NCI-H1092 (cell line): Measurements from ENCODE around the gene CHAMP1.
"Not testable (repeated sequence)": the region's sequence is repeated elsewhere in the genome, so short reads cannot be mapped to it uniquely, and the experiment has no call there.

ENCODE experiments used
- DNase-seq: peaks from one replicate; lab custom pipeline; 2025; lab: John Stamatoyannopoulos, UW

CHAMP1 gene

GRCh38 chr13:114299604-114300305 lies 14.5 kb upstream of the CHAMP1 start:
- no peak for DNase-seq

DNA sequence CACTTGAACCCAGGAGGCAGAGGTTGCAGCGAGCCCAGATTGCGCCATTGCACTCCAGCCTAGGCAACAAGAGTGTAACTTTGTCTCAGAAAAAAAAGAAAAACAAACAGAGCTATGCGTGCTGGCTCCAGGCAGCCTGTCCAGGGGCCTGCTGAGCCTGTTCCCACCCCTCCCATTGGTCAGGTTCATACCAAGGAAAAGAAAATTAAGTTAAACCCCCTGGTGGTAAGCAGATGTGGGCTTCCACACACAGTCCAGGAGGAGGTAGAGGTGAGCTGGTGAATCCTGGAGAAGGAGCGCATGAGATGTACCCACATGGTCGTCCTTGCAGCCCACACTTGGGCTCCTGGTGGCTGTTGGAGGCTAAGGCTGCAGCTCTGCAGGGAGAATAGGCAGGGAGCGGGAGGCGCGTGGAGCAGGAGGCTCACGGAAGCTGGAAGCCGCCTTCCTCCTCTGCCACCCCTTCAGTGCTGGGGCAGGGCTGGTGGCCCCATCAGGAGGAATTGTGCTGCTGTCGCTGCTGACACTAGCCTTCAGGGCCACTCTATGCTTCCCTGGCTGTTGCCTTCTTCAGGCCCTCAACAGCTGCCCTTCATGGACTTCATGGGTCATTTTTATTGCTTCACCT lies 10.5 kb upstream of the CHAMP1 start:
- no peak for DNase-seq

DNA sequence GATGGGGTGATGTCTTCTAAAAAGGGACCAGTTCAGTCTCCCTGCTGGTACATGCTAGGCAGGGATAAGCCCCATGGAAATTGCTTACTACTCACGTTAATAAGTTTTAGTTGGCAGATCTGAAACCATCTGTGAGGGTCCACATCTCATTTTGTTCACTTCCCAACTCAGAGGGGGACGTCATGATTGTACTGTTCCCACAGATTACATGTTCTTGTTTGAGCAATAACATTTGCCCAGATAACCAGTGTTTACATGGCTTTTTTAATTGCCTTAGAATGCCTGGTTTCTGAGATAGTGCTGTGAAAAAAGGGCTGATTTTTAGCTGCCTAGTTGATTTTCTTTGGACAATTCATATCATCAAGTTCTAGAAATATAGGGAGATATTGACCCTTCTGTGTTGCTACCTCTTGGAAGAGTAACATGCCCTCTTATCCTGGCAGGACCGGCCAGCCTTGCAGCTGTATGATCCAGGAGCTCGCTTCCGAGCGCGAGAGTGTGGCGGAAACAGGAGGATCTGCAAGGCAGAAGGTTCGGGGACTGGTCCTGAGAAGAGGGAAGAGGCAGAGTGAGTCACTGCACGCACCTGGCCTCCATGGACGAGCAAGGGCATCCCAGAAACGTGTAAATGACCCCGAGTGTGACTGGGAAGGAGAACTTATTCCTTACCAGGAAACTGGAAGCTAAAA lies 9.8 kb upstream of the CHAMP1 start:
- DNase-seq: no peak

DNA sequence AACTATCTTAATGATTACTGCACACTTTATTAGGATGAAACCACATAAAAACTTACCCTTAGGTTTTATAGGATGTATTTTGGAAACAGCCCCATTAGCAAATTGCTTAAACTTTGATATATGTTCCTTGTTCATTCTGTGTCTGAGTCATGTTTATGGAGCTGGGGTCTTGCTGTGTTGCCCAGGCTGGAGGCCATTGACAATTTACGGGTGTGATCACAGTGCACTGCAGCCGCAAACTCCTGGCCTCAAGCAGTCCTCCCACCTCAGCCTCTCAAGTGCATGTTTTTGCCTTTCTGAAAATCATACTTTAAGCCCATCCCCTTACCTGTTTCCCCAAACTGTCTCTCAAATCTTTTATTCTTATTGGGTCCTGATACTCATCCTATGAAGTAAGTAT lies 5.2 kb upstream of the CHAMP1 start:
- no peak for DNase-seq

- DNase-seq: peak; percentile 49
Observed at GRCh38 chr13:114309806-114310410, 4.4 kb upstream of the CHAMP1 start.

- no peak for DNase-seq
Observed at GRCh38 chr13:114310956-114311355, 3.3 kb upstream of the CHAMP1 start.

GRCh38 chr13:114311387-114311786 lies 2.9 kb upstream of the CHAMP1 start:
- no peak for DNase-seq

DNA sequence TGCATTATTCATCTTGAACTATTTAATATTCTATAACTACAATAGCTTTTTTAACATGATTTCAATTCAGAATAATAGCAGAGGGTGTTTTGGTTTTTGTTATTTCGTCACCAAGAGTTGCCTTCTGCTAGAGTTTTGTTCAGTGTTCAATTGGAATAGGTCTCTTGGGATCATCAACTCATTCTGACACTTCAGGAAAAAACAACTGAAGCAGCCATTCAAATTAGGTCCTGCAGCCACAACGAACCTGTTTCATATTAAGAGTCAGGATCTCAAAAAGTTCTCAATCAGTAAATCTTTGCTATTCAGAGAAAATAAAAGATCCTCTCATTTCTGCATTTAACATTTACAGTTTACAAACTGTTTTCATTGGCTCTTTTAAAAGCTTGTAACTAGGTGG lies 2.4 kb upstream of the CHAMP1 start:
- DNase-seq: no peak

- no peak for DNase-seq
Observed at GRCh38 chr13:114313061-114313860, 1.0 kb upstream of the CHAMP1 start.

- DNase-seq: no peak
Observed at GRCh38 chr13:114315074-114315785, 927 bp downstream of the CHAMP1 start.

DNA sequence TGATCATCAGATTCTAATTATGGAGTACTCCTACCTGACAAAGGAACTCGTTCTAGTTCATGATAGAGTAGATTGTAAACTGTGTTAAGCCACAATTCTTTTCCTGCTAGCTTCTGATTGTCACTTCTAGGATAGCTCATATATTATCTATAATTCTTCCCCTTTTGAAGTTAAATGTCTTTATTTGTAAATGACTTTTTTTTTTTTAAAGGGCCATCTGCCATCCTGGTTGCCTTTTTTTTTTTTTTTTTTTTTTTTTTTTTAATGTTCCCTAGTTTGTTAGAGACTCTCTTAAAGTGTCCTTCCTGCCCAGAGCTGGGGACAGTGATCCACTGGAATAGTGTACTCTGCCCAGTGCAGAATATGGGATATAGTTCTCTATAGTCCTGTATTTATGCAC lies 4.3 kb downstream of the CHAMP1 start:
- DNase-seq: no peak

- no peak for DNase-seq
Observed at GRCh38 chr13:114319441-114319913, 5.2 kb downstream of the CHAMP1 start.

DNA sequence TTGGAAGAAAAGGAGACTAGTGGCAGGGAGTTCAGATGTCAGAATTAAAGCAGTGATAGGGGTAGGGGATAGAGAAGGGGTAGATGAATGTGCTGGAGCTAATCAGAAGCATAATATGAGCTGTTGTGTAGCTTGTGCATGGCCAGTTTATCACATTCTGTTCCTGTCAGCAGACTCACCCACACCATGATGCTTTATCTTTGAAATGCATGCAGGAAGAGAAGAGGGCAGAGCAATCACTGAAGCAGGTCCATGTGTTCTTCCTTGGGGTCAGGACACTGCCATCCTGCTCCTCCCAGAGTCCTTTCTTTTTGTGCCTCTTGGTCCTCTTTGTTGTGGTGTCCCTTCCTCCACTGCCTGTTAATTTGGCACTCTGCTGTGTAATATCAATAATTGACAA lies 5.8 kb downstream of the CHAMP1 start:
- DNase-seq: no peak

DNA sequence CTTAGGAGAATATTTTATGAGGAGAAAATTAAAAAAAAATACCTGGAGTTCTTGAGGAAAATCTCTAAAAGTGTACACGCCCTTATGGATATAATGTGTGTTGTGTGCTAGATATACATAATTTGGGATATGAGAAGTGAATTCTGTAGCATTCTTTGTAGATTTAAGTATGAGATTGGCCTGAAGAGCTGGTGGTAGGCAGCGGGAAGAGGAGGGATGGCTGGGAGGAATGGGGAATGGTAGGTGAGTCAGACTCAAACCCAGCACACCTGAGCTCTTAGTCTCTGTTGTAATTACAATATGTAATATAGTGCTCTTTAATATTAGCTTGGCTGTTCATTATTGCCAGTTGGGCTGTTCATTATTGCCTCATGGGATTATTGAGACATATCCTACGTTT lies 7.0 kb downstream of the CHAMP1 start:
- DNase-seq: no peak

DNA sequence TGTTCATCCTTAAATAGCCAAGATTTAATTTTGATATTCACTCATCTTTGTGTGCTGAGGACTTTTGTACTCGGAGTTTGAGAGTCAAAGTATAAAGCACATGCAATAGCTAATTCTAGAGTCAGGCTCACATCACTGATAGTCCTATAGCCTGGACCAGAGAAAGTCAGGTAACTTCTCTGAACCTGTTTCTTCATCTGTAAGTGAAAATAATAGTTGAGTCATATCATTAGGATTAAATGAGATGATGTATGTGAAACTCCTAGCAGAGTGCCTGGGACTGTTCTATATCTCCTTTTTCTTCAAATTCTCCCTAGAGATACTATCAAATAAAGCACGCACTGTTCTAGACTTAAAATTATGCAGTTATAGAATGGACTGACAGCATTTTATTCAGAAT lies 9.0 kb downstream of the CHAMP1 start:
- DNase-seq: no peak

- no peak for DNase-seq
Observed at GRCh38 chr13:114324334-114324733, 10.0 kb downstream of the CHAMP1 start.

- DNase-seq: no peak
Observed at GRCh38 chr13:114325729-114326128, 11.4 kb downstream of the CHAMP1 start.

DNA sequence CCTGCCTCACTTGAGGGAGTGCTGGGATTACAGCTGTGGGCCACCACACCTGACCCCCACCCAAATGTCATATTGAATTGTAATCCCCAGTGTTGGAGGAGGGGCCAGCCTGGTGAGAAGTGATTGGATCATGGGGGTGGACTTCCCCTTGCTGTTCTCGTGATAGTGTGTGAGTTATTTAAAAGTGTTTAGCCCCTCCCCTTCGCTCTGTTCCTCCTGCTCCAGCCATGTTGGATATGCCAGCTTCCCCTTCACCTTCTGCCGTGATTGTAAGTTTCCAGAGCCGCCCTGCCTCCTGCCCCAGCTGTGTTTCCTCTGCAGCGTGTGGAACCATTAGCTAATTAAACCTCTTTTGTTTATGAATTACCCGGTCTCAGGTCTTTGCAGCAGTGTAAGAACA lies 13.7 kb downstream of the CHAMP1 start:
- no peak for DNase-seq

DNA sequence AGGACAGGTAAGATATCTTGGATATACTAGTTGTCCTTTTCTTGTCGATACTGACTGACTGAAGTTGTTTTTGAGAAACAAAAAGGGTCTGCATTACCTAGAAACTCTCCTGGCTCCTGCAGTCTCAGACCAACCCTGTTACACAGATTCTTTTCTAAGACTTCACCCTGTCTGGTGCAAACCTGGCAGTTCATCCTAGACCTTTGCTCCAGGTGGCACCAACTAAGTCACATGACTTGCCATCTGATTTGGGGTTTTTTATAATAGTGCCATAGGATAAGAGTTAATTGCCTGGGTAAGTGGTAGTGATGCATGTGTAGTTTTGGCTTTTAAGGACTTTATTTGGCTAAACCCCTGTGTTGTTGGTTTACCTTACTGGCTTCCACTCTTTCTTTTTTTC lies 14.3 kb downstream of the CHAMP1 start:
- DNase-seq: no peak

- no peak for DNase-seq
Observed at GRCh38 chr13:114330086-114330485, 15.8 kb downstream of the CHAMP1 start.

DNA sequence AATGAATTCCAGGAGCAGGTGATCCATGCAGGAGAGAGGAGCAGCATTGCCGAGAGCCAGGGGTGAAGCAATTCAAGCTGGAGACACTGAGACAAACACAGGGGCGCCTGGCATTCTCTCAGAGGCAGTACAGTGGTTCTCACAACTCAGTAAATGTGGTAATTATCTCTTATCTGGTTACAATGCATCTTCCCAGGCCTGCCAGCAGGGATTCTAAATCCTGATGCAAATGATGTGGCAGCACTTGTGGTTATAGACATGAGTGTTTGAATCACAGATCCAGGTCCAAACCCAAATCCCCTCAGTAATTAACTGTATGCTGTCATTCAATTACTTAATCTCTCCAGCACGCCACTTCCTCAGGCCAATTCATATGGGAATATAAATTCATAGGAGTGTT lies 19.6 kb downstream of the CHAMP1 start:
- DNase-seq: not testable (repeated sequence)
